HepG2 (cell line): ENCODE measurements around the gene ACADVL. TPM values are rescaled to one million over a fixed set of nuclear protein-coding genes. Genes with fewer than 3 reads are reported as not detected.
A peak's percentile ranks its signal among the peaks of the same experiment; 100 is the strongest.

Experiments
- ATM ChIP-seq: fragments of 450-650 bp; IDR thresholded peaks from 2 replicates; pipeline ENCODE4 v1.7.1; 2017; ENCODE audit warnings: mild to moderate bottlenecking, borderline replicate concordance
- CBX2 ChIP-seq, 2 experiments: fragments of 200-600 bp in 1 of 2; sonication (generic); formaldehyde crosslinking in 1 of 2; IDR thresholded peaks; 2 replicates each; pipeline versions ENCODE4 v1.7.0 to v1.8.1; 2018 to 2022; ENCODE audit warnings: low read depth in 2 of 2, low read length in 1 of 2, mild to moderate bottlenecking in 1 of 2, missing genetic modification reagents in 1 of 2
- DMAP1 ChIP-seq: IDR thresholded peaks from 2 replicates; pipeline ENCODE4 v1.6.1; 2016
- IRX3 ChIP-seq: sonication (generic); formaldehyde crosslinking; IDR thresholded peaks from 2 replicates; pipeline ENCODE4 v1.8.1; 2023; ENCODE audit warnings: mild to moderate bottlenecking, low read depth, missing genetic modification reagents, borderline replicate concordance
- NPAS2 ChIP-seq: sonication (generic); formaldehyde crosslinking; IDR thresholded peaks from 2 replicates; pipeline ENCODE4 v1.8.0; 2022; ENCODE audit warnings: mild to moderate bottlenecking, missing genetic modification reagents, borderline replicate concordance
- PAF1 ChIP-seq: IDR thresholded peaks from 2 replicates; pipeline ENCODE4 v1.6.1; 2016; ENCODE audit warnings: missing genetic modification reagents, missing compliant biosample characterization
- PHB2 ChIP-seq: fragments of 450-650 bp; IDR thresholded peaks from 2 replicates; pipeline ENCODE4 v1.6.1; 2018; ENCODE audit not compliant: partially characterized antibody
- PITX1 ChIP-seq: sonication (generic); formaldehyde crosslinking; IDR thresholded peaks from 2 replicates; pipeline ENCODE4 v1.5.1; 2020; ENCODE audit warnings: mild to moderate bottlenecking, missing genetic modification reagents
- POLR2AphosphoS2 ChIP-seq: IDR thresholded peaks from 2 replicates; pipeline ENCODE4 v1.6.1; 2011; ENCODE audit warnings: low read depth, low read length, improper control_type of control experiment
- SALL2 ChIP-seq: sonication (generic); formaldehyde crosslinking; IDR thresholded peaks from 2 replicates; pipeline ENCODE4 v1.8.1; 2023; ENCODE audit warnings: mild to moderate bottlenecking, missing genetic modification reagents, inconsistent platforms
- TAF1 ChIP-seq: sonication (generic); formaldehyde crosslinking; IDR thresholded peaks from 2 replicates; pipeline ENCODE4 v1.4.0; 2020; ENCODE audit warnings: missing genetic modification reagents
- YEATS4 ChIP-seq: sonication (generic); formaldehyde crosslinking; IDR thresholded peaks from 2 replicates; pipeline ENCODE4 v1.4.0; 2020; ENCODE audit warnings: missing genetic modification reagents, borderline replicate concordance
- ZBTB20 ChIP-seq: sonication (generic); formaldehyde crosslinking; IDR thresholded peaks from 2 replicates; pipeline ENCODE4 v1.8.1; 2023; ENCODE audit warnings: missing genetic modification reagents, low read depth, mild to moderate bottlenecking, borderline replicate concordance
- ZBTB43 ChIP-seq: sonication (generic); formaldehyde crosslinking; conservative IDR thresholded peaks from 2 replicates; pipeline ENCODE4 v1.4.0; 2020; ENCODE audit warnings: missing genetic modification reagents
- ZNF12 ChIP-seq: sonication (generic); formaldehyde crosslinking; IDR thresholded peaks from 2 replicates; pipeline ENCODE4 v1.5.0; 2020; ENCODE audit warnings: missing genetic modification reagents
- ZNF143 ChIP-seq: sonication (generic); formaldehyde crosslinking; IDR thresholded peaks from 2 replicates; pipeline ENCODE4 v1.4.0; 2020; ENCODE audit warnings: missing genetic modification reagents
- ZNF207 ChIP-seq: fragments of 450-650 bp; IDR thresholded peaks from 2 replicates; pipeline ENCODE4 v1.6.1; 2016; ENCODE audit warnings: antibody characterized with exemption, borderline replicate concordance
- ZNF768 ChIP-seq: sonication (generic); formaldehyde crosslinking; IDR thresholded peaks from 2 replicates; pipeline ENCODE4 v1.4.0; 2020; ENCODE audit warnings: missing genetic modification reagents
- polyA plus RNA-seq, 8 experiments: library from polyadenylated mRNA; depleted of rRNA in 3 of 8; stranded (reverse) in 7 of 8; unstranded in 1 of 8; fragments of >200 nt; fragmentation: Illumina TruSeq in 4 of 8; extraction: Trizol in 4 of 8; gene quantifications; 2 replicates each; pipeline versions ENCODE4 v1.2.1 to v1.2.3, GENCODE V29; 2011 to 2016; ENCODE audit warnings: low read depth in 4 of 8, missing spikeins in 1 of 8, mixed read lengths in 1 of 8; ENCODE audit not compliant: insufficient read depth in 1 of 8
- total RNA-seq, 5 experiments: library from RNA; depleted of rRNA; stranded (reverse); fragments of >200 nt; fragmentation: Illumina TruSeq; extraction: Trizol; gene quantifications; 2 replicates each; pipeline ENCODE4 v1.2.3, GENCODE V29; 2016; ENCODE audit warnings: low read depth in 1 of 5
- TF ChIP-seq, protein P1 (sequence below): sonication (generic); formaldehyde crosslinking; IDR thresholded peaks from 2 replicates; pipeline ENCODE4 v1.5.0; 2020; ENCODE audit warnings: mild to moderate bottlenecking, missing genetic modification reagents, borderline replicate concordance
- TF ChIP-seq, protein P2 (sequence below): sonication (generic); formaldehyde crosslinking; IDR thresholded peaks from 2 replicates; pipeline ENCODE4 v1.4.0; 2020; ENCODE audit warnings: missing genetic modification reagents

Gene ACADVL
- total and polyA plus RNA-seq, 2 of the 13 experiments (the other 11 are each of a cell fraction or from before 2014, with no cell fraction given) = 219 to 412 TPM

- TF ChIP-seq, protein P1, sequence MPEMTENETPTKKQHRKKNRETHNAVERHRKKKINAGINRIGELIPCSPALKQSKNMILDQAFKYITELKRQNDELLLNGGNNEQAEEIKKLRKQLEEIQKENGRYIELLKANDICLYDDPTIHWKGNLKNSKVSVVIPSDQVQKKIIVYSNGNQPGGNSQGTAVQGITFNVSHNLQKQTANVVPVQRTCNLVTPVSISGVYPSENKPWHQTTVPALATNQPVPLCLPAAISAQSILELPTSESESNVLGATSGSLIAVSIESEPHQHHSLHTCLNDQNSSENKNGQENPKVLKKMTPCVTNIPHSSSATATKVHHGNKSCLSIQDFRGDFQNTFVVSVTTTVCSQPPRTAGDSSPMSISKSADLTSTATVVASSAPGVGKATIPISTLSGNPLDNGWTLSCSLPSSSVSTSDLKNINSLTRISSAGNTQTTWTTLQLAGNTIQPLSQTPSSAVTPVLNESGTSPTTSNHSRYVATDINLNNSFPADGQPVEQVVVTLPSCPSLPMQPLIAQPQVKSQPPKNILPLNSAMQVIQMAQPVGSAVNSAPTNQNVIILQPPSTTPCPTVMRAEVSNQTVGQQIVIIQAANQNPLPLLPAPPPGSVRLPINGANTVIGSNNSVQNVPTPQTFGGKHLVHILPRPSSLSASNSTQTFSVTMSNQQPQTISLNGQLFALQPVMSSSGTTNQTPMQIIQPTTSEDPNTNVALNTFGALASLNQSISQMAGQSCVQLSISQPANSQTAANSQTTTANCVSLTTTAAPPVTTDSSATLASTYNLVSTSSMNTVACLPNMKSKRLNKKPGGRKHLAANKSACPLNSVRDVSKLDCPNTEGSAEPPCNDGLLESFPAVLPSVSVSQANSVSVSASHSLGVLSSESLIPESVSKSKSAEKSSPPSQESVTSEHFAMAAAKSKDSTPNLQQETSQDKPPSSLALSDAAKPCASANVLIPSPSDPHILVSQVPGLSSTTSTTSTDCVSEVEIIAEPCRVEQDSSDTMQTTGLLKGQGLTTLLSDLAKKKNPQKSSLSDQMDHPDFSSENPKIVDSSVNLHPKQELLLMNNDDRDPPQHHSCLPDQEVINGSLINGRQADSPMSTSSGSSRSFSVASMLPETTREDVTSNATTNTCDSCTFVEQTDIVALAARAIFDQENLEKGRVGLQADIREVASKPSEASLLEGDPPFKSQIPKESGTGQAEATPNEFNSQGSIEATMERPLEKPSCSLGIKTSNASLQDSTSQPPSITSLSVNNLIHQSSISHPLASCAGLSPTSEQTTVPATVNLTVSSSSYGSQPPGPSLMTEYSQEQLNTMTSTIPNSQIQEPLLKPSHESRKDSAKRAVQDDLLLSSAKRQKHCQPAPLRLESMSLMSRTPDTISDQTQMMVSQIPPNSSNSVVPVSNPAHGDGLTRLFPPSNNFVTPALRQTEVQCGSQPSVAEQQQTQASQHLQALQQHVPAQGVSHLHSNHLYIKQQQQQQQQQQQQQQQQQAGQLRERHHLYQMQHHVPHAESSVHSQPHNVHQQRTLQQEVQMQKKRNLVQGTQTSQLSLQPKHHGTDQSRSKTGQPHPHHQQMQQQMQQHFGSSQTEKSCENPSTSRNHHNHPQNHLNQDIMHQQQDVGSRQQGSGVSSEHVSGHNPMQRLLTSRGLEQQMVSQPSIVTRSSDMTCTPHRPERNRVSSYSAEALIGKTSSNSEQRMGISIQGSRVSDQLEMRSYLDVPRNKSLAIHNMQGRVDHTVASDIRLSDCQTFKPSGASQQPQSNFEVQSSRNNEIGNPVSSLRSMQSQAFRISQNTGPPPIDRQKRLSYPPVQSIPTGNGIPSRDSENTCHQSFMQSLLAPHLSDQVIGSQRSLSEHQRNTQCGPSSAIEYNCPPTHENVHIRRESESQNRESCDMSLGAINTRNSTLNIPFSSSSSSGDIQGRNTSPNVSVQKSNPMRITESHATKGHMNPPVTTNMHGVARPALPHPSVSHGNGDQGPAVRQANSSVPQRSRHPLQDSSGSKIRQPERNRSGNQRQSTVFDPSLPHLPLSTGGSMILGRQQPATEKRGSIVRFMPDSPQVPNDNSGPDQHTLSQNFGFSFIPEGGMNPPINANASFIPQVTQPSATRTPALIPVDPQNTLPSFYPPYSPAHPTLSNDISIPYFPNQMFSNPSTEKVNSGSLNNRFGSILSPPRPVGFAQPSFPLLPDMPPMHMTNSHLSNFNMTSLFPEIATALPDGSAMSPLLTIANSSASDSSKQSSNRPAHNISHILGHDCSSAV (CRISPR knock-in tag) = no peak
- TF ChIP-seq DMAP1 (CRISPR knock-in tag) = no peak; the same call in 1 of the 2 replicates
- no peak for TF ChIP-seq ATM
- TF ChIP-seq IRX3 (CRISPR knock-in tag) = no peak; the same call in 1 of the 2 replicates
- TF ChIP-seq TAF1 = peak; percentile 89
- no peak for TF ChIP-seq YEATS4 (CRISPR knock-in tag)
- TF ChIP-seq SALL2 (CRISPR knock-in tag) = peak; percentile 73; the same call in 1 of the 2 replicates
- TF ChIP-seq PITX1 (CRISPR knock-in tag) = no peak; the same call in 1 of the 2 replicates
- TF ChIP-seq, protein P2, sequence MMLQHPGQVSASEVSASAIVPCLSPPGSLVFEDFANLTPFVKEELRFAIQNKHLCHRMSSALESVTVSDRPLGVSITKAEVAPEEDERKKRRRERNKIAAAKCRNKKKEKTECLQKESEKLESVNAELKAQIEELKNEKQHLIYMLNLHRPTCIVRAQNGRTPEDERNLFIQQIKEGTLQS (CRISPR knock-in tag) = peak; percentile 79
- TF ChIP-seq ZNF12 (CRISPR knock-in tag) = no peak
- peak; percentile 34; the same call in 1 of the 2 replicates for TF ChIP-seq POLR2AphosphoS2
- TF ChIP-seq ZNF207 = no peak
- no peak; the same call in 1 of the 2 replicates for TF ChIP-seq ZBTB20
- TF ChIP-seq ZNF143 (CRISPR knock-in tag) = peak; percentile 97
- peak; percentile 66; the same call in 1 of the 2 replicates for TF ChIP-seq ZNF768 (CRISPR knock-in tag)
- no peak for TF ChIP-seq PHB2
- TF ChIP-seq NPAS2 = no peak
- no peak for TF ChIP-seq PAF1
- no peak for TF ChIP-seq ZBTB43 (CRISPR knock-in tag)
- no peak for TF ChIP-seq CBX2 (IDR thresholded peaks at IDR 0.05; ENCODE audit: low read depth, low read length)
- TF ChIP-seq CBX2 (CRISPR knock-in tag; IDR thresholded peaks at IDR 0.05; ENCODE audit: low read depth) = no peak
These were observed at the start of gene ACADVL, which contains the start of gene DLG4 (continued) for GRCh38 chr17:7219812-7220592.
